HepG2 (cell line): Measurements from ENCODE around the gene FGD3. TPM values are rescaled to one million over a fixed set of nuclear protein-coding genes. Genes with fewer than 3 reads are reported as not detected.
A peak's percentile ranks its signal among the peaks of the same experiment; 100 is the strongest.
"Not testable (repeated sequence)": the region's sequence is repeated elsewhere in the genome, so short reads cannot be mapped to it uniquely, and the experiment has no call there.

Experiments used
- ATAC-seq: fragments of 200-7000 bp; cut with Tn5 transposase; 3 replicates; pipeline ENCODE4 v1.9.1; 2020; ENCODE audit warnings: mild to moderate bottlenecking, moderate library complexity
- BruUV-seq: library from RNA; stranded (reverse); fragments of 400-500 nt; replicated peaks from 2 replicates; lab custom pipeline; 2021; lab: Mats Ljungman, UMichigan
- CTCF ChIA-PET: fragments of 300-600 bp; formaldehyde crosslinking; extraction: SDS; loops from one replicate; lab custom pipeline; 2021; ENCODE audit warnings: low total read pairs, inconsistent platforms, low intra/inter-chr PET ratio; lab: Yijun Ruan, JAX
- POLR2A ChIA-PET: fragments of 350-600 bp; sonication (Branson Sonifier 250); formaldehyde crosslinking; loops from one replicate; lab custom pipeline; 2020; ENCODE audit warnings: antibody characterized with exemption, inconsistent platforms; lab: Yijun Ruan, JAX
- DNase-seq: peaks from one replicate; pipeline ENCODE4 v3.0.0-alpha.2; 2015; ENCODE audit warnings: low spot score
- FAIRE-seq: peaks from 3 replicates; lab custom pipeline; 2011; peaks lifted over from hg19 to GRCh38; lab: Jason Lieb, UNC
- H2AFZ ChIP-seq: one replicate; pipeline ENCODE4 v1.6.1; 2011; ENCODE audit warnings: low read length, inconsistent platforms
- H3K27ac ChIP-seq: fragments of 300-600 bp; 3 replicates; pipeline ENCODE4 v1.8.0; 2011; ENCODE audit warnings: mixed run types, mild to moderate bottlenecking, mixed read lengths, low read length, inconsistent platforms; ENCODE audit not compliant: insufficient read depth; ENCODE audit errors: extremely low read length
- H3K27me3 ChIP-seq, 2 experiments: fragments of 200-600 bp in 1 of 2; 2 replicates in 1 of 2; 3 replicates in 1 of 2; pipeline versions ENCODE4 v1.6.0 to v1.8.0; 2011; ENCODE audit warnings: low read length in 2 of 2, mild to moderate bottlenecking in 2 of 2, moderate library complexity in 2 of 2, inconsistent platforms in 1 of 2; ENCODE audit not compliant: insufficient read depth in 2 of 2, control insufficient read depth in 1 of 2
- H3K36me3 ChIP-seq, 2 experiments: fragments of 200-600 bp in 1 of 2; replicated peaks in 1 of 2; 2 replicates in 1 of 2; 3 replicates in 1 of 2; pipeline versions ENCODE4 v1.5.1 to v1.8.0; 2011; ENCODE audit warnings: low read length in 2 of 2, inconsistent platforms in 1 of 2; ENCODE audit not compliant: insufficient read depth in 2 of 2, control insufficient read depth in 1 of 2
- H3K4me1 ChIP-seq: 2 replicates; pipeline ENCODE4 v1.5.1; 2012; ENCODE audit warnings: low read length, inconsistent platforms; ENCODE audit not compliant: insufficient read depth
- H3K4me2 ChIP-seq: 2 replicates; pipeline ENCODE4 v1.6.0; 2011; ENCODE audit warnings: low read depth, low read length, inconsistent platforms
- H3K4me3 ChIP-seq, 3 experiments: fragments of 200-600 bp in 1 of 3; sonication (generic), shearing (Covaris generic) in 1 of 3; replicated peaks in 1 of 3; 2 replicates each; pipeline ENCODE4 v1.5.1; 2011 to 2016; ENCODE audit warnings: low read length in 3 of 3, inconsistent platforms in 2 of 3, low read depth in 2 of 3, mild to moderate bottlenecking in 2 of 3, control low read depth in 1 of 3, mixed read lengths in 1 of 3; ENCODE audit not compliant: insufficient read depth in 1 of 3
- H3K79me2 ChIP-seq: one replicate; pipeline ENCODE4 v1.6.1; 2011; ENCODE audit warnings: low read length, inconsistent platforms; ENCODE audit not compliant: insufficient read depth
- H3K9ac ChIP-seq: 2 replicates; pipeline ENCODE4 v1.6.0; 2011; ENCODE audit warnings: mild to moderate bottlenecking, low read depth, low read length, inconsistent platforms; ENCODE audit not compliant: insufficient read depth
- H3K9me3 ChIP-seq: 2 replicates; pipeline ENCODE4 v1.5.1; 2012; ENCODE audit warnings: mild to moderate bottlenecking, low read length
- H4K20me1 ChIP-seq: 2 replicates; pipeline ENCODE4 v1.6.0; 2011; ENCODE audit warnings: inconsistent platforms, mild to moderate bottlenecking, low read length, moderate library complexity; ENCODE audit not compliant: insufficient read depth
- KDM3A ChIP-seq: IDR thresholded peaks from 2 replicates; pipeline ENCODE4 v1.6.1; 2018; ENCODE audit warnings: low read depth, missing compliant biosample characterization
- KDM5B ChIP-seq: sonication (generic); formaldehyde crosslinking; IDR thresholded peaks from 2 replicates; pipeline ENCODE4 v1.4.0; 2020; ENCODE audit warnings: missing genetic modification reagents, mild to moderate bottlenecking, borderline replicate concordance
- ZNF687 ChIP-seq: sonication (generic); formaldehyde crosslinking; IDR thresholded peaks from 2 replicates; pipeline ENCODE4 v1.5.1; 2020; ENCODE audit warnings: mild to moderate bottlenecking, missing genetic modification reagents, moderate library complexity
- WGBS: methylation state at CpG from one replicate; pipeline ENCODE4 v1.1.6; 2017; ENCODE audit warnings: low lambda C conversion rate; 5-methylcytosine and 5-hydroxymethylcytosine counted together
- in situ Hi-C: cut with HindIII; loops from 2 replicates; pipeline ENCODE4 v1.10.0; 2017; ENCODE audit warnings: low pct_unique_long_range_greater_than_20kb; ENCODE audit not compliant: extremely low pct_ligation_motif_present
- intact Hi-C: fragments of 100-400 bp; cut with micrococcal nuclease; formaldehyde crosslinking; loops from one replicate; pipeline ENCODE4 v1.10.0; 2022; ENCODE audit not compliant: unreplicated experiment
- polyA plus RNA-seq, 8 experiments: library from polyadenylated mRNA; depleted of rRNA in 3 of 8; stranded (reverse) in 7 of 8; unstranded in 1 of 8; fragments of >200 nt; fragmentation: Illumina TruSeq in 4 of 8; extraction: Trizol in 4 of 8; gene quantifications; 2 replicates each; pipeline versions ENCODE4 v1.2.1 to v1.2.3, GENCODE V29; 2011 to 2016; ENCODE audit warnings: low read depth in 4 of 8, missing spikeins in 1 of 8, mixed read lengths in 1 of 8; ENCODE audit not compliant: insufficient read depth in 1 of 8
- total RNA-seq, 5 experiments: library from RNA; depleted of rRNA; stranded (reverse); fragments of >200 nt; fragmentation: Illumina TruSeq; extraction: Trizol; gene quantifications; 2 replicates each; pipeline ENCODE4 v1.2.3, GENCODE V29; 2016; ENCODE audit warnings: low read depth in 1 of 5

FGD3 gene
- total and polyA plus RNA-seq, 2 of the 13 experiments (the other 11 are each of a cell fraction or from before 2014, with no cell fraction given): 0.53 to 1.1 TPM

DNA sequence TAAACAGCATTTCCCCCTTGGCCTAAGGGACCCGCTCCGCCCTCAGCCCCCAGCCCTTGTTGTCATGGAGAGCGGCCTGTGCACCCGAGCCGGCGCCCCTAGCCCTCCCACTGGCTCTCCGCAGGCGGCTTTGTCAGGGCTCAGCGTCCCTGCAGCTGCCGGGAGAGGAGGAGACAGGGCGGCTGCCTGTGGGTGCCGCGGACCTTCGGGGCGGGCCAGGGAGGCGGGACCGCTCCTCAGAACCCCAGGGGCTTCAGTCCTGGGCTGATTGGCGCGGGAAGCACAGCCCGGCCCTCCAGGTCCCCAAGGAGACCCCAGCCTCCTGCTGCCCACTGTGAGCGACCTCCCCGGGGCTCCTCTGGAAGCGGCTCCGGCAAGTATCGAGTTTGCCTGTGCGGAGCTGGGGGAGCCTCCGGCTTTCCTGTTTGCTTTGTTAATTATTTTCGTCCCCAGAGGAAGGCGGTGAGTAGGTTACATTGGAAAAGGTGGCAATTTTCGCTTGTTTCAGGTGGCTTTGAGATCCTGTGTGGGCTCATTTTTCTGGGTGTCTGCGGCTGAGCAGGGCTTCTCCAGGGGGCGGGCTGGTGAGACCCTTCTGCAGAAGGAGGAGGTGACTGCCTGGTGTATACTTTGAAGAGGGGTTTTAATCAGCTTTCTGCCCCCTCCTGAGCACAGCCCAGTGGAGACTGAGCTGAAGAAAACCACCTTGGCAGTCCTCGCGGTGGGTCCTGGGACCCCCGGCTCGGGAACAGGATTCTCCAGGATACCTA lies at the start of gene FGD3 (continued):
- TF ChIP-seq ZNF687 (CRISPR knock-in tag) (peak; percentile 49), KDM3A (CRISPR knock-in tag) (peak; percentile 43; the same call in 1 of the 2 replicates), KDM5B (CRISPR knock-in tag) (peak; percentile 40; the same call in 1 of the 2 replicates)

DNA sequence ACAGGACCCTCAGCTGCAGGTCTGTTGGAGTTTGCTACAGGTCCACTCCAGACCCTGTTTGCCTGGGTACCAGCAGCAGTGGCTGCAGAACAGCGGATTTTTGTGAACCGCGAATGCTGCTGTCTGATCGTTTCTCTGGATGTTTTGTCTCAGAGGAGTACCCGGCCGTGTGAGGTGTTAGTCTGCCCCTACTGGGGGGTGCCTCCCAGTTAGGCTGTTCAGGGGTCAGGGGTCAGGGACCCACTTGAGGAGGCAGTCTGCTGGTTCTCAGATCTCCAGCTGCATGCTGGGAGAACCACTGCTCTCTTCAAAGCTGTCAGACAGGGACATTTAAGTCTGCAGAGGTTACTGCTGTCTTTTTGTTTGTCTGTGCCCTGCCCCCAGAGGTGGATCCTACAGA lies 42.2 kb upstream of the FGD3 start:
- H3K9ac ChIP-seq, BruUV-seq, H3K27ac ChIP-seq, H3K4me1 ChIP-seq, FAIRE-seq, CTCF ChIA-PET, intact Hi-C loops, H3K9me3 ChIP-seq, POLR2A ChIA-PET, H3K79me2 ChIP-seq, H3K27me3 ChIP-seq, H3K4me3 ChIP-seq, ATAC-seq, H2AFZ ChIP-seq, DNase-seq, in situ Hi-C loops, H4K20me1 ChIP-seq, H3K36me3 ChIP-seq: not testable (repeated sequence)
- 31% methylated on average over 6 of the region's 6 CpGs for WGBS
- H3K4me2 ChIP-seq: peak overlapping the region; percentile 27; the same call in 1 of the 2 replicates
